ENCODE results near the gene ZNF227. TPM values are rescaled to one million over a fixed set of nuclear protein-coding genes. Genes with fewer than 3 reads are reported as not detected.
"Not testable (repeated sequence)": the region's sequence is repeated elsewhere in the genome, so short reads cannot be mapped to it uniquely, and the experiment has no call there.

ZNF227 gene
- total RNA-seq, 1 donor from 2014 or later: 45.0 TPM

GRCh38 chr19:44164673-44165512 lies 47.4 kb upstream of the ZNF227 start, which contains the start of gene ZNF226:
Gene ZNF226 (plus strand): TSS chr19:44165100. CDS start chr19:44170081, 4,981 bp downstream.
- Histone ChIP-seq H3K79me2 (ENCODE audit: low read depth) (peaks cover 47% of the 10 kb centered on the region), H3K36me3 (peaks cover 15% of the 10 kb centered on the region), H3K4me3 (peak within 1 kb of the TSS; percentile 80), H3F3A (ENCODE audit: low read depth) (no peaks in the 10 kb centered on the region), H3K27ac (peak within 1 kb of the TSS; percentile 85), H4K20me1 (ENCODE audit: low read depth) (no peaks in the 10 kb centered on the region), H3K9me3 (ENCODE audit: low read depth) (no peaks in the 10 kb centered on the region), H3K4me2 (peak within 1 kb of the TSS; percentile 96), H3K27me3 (no peaks in the 10 kb centered on the region), H3K9ac (peak within 1 kb of the TSS; percentile 85), H3K4me1 (peaks cover 9% of the 10 kb centered on the region), H2AFZ (replicated peaks) (peak within 1 kb of the TSS; percentile 91)
- Mint-ChIP-seq H3K4me1 (peaks cover 24% of the 10 kb centered on the region), H3K9me3 (peaks cover 23% of the 10 kb centered on the region), H3K4me3 (peak within 1 kb of the TSS; percentile 99), H3K27me3 (ENCODE audit: insufficient read depth, low read depth) (no peaks in the 10 kb centered on the region), H3K36me3 (peaks cover 33% of the 10 kb centered on the region), H3K27ac (peak within 1 kb of the TSS; percentile 98)
- TF ChIP-seq EZH2phosphoT487 (IDR thresholded peaks at IDR 0.05) (no peak), CTCF (IDR thresholded peaks at IDR 0.05) (no peak), EZH2 (IDR thresholded peaks at IDR 0.05) (no peak)
- peak; percentile 96 for DNase-seq (ENCODE audit: low spot score)

- peaks cover 67% of the 10 kb centered on the region for H3K36me3 ChIP-seq
- not testable (repeated sequence) for H2AFZ ChIP-seq (replicated peaks)
These were observed 41.7 kb upstream of the ZNF227 start for GRCh38 chr19:44170660-44171059.

GRCh38 chr19:44176590-44176989 lies 35.7 kb upstream of the ZNF227 start:
- H3K4me2 ChIP-seq: no peak overlapping the region
- H2AFZ ChIP-seq (replicated peaks): no peak overlapping the region
- Mint-ChIP-seq H3K9me3 (peaks cover 45% of the 10 kb centered on the region), H3K36me3 (peaks cover 68% of the 10 kb centered on the region), H3K4me1 (no peaks in the 10 kb centered on the region), H3K27me3 (ENCODE audit: insufficient read depth, low read depth) (no peaks in the 10 kb centered on the region), H3K27ac (no peak overlapping the region), H3K4me3 (no peak overlapping the region)
- TF ChIP-seq EZH2 (IDR thresholded peaks at IDR 0.05): no peak
- TF ChIP-seq CTCF (IDR thresholded peaks at IDR 0.05): no peak
- TF ChIP-seq EZH2phosphoT487 (IDR thresholded peaks at IDR 0.05): no peak
- peaks cover 28% of the 10 kb centered on the region for H3K9me3 ChIP-seq (ENCODE audit: low read depth)
- H3K79me2 ChIP-seq (ENCODE audit: low read depth): no peaks in the 10 kb centered on the region
- H3K27me3 ChIP-seq: no peaks in the 10 kb centered on the region
- no peak for DNase-seq (ENCODE audit: low spot score)
- H3K27ac ChIP-seq: no peak overlapping the region
- no peaks in the 10 kb centered on the region for H3K4me1 ChIP-seq
- peaks cover 55% of the 10 kb centered on the region for H3K36me3 ChIP-seq
- peaks cover 5% of the 10 kb centered on the region for H3F3A ChIP-seq (ENCODE audit: low read depth)
- no peak overlapping the region for H3K4me3 ChIP-seq
- no peak overlapping the region for H3K9ac ChIP-seq
- H4K20me1 ChIP-seq (ENCODE audit: low read depth): no peaks in the 10 kb centered on the region

More at GRCh38 chr19:44170660-44171059, 41.7 kb upstream of the ZNF227 start:
- not testable (repeated sequence) for H3K27me3 ChIP-seq; H4K20me1 ChIP-seq (ENCODE audit: low read depth); DNase-seq (ENCODE audit: low spot score); H3K4me2 ChIP-seq; H3K27ac ChIP-seq; H3K27me3 Mint-ChIP-seq (ENCODE audit: insufficient read depth, low read depth); H3K4me1 ChIP-seq; H3F3A ChIP-seq (ENCODE audit: low read depth); H3K9ac ChIP-seq; H3K4me3 ChIP-seq; H3K27ac Mint-ChIP-seq; H3K4me3 Mint-ChIP-seq
- peaks cover 45% of the 10 kb centered on the region for H3K79me2 ChIP-seq (ENCODE audit: low read depth)
- Mint-ChIP-seq H3K9me3 (peaks cover 24% of the 10 kb centered on the region), H3K36me3 (peaks cover 78% of the 10 kb centered on the region), H3K4me1 (peaks cover 14% of the 10 kb centered on the region)
- H3K9me3 ChIP-seq (ENCODE audit: low read depth): peaks cover 10% of the 10 kb centered on the region

- Mint-ChIP-seq H3K36me3 (peaks cover 26% of the 10 kb centered on the region), H3K4me1 (no peaks in the 10 kb centered on the region), H3K9me3 (peaks cover 38% of the 10 kb centered on the region), H3K4me3 (no peak overlapping the region), H3K27me3 (ENCODE audit: insufficient read depth, low read depth) (no peaks in the 10 kb centered on the region), H3K27ac (no peak overlapping the region)
- Histone ChIP-seq H3K27me3 (no peaks in the 10 kb centered on the region), H3K36me3 (peaks cover 13% of the 10 kb centered on the region), H3K9ac (no peak overlapping the region), H2AFZ (replicated peaks) (no peak overlapping the region), H3K9me3 (ENCODE audit: low read depth) (peaks cover 19% of the 10 kb centered on the region), H3K27ac (no peak overlapping the region), H3K4me2 (no peak overlapping the region), H3K4me1 (no peaks in the 10 kb centered on the region), H3K4me3 (no peak overlapping the region), H4K20me1 (ENCODE audit: low read depth) (no peaks in the 10 kb centered on the region), H3K79me2 (ENCODE audit: low read depth) (no peaks in the 10 kb centered on the region), H3F3A (ENCODE audit: low read depth) (peaks cover under 1% of the 10 kb centered on the region)
- TF ChIP-seq EZH2 (IDR thresholded peaks at IDR 0.05): no peak
- TF ChIP-seq EZH2phosphoT487 (IDR thresholded peaks at IDR 0.05): no peak
- no peak for TF ChIP-seq CTCF (IDR thresholded peaks at IDR 0.05)
- DNase-seq (ENCODE audit: low spot score): no peak
These were observed 31.4 kb upstream of the ZNF227 start for GRCh38 chr19:44180968-44181367.

Measured in neural progenitor cell (in vitro differentiated cells).